Amniotic stem cell (primary cell): ENCODE data around the gene NMNAT2.
"Not testable (repeated sequence)": the region's sequence is repeated elsewhere in the genome, so short reads cannot be mapped to it uniquely, and the experiment has no call there.

Source experiments
- DNase-seq: peaks from one replicate; lab custom pipeline; 2025; lab: John Stamatoyannopoulos, UW

The NMNAT2 gene

GRCh38 chr1:183418696-183419095 lies 516 bp upstream of the NMNAT2 start:
- DNase-seq, result no peak

- no peak for DNase-seq
These were observed 1.1 kb downstream of the NMNAT2 start for GRCh38 chr1:183416850-183417771.

GRCh38 chr1:183414365-183414764 lies 3.8 kb downstream of the NMNAT2 start:
- no peak for DNase-seq

GRCh38 chr1:183411091-183411490 lies 7.1 kb downstream of the NMNAT2 start:
- DNase-seq, result no peak

- no peak for DNase-seq
These were observed 10.2 kb downstream of the NMNAT2 start for GRCh38 chr1:183407961-183408360.

GRCh38 chr1:183407474-183407873 lies 10.7 kb downstream of the NMNAT2 start:
- no peak for DNase-seq

GRCh38 chr1:183404476-183404875 lies 13.7 kb downstream of the NMNAT2 start:
- DNase-seq, result no peak

GRCh38 chr1:183403498-183403897 lies 14.7 kb downstream of the NMNAT2 start:
- no peak for DNase-seq

GRCh38 chr1:183401565-183401964 lies 16.6 kb downstream of the NMNAT2 start:
- not testable (repeated sequence) for DNase-seq

- DNase-seq, result no peak
These were observed 23.7 kb downstream of the NMNAT2 start for GRCh38 chr1:183394435-183394834.

- DNase-seq, result no peak
These were observed 26.3 kb downstream of the NMNAT2 start for GRCh38 chr1:183391863-183392262.

- no peak for DNase-seq
These were observed 27.6 kb downstream of the NMNAT2 start for GRCh38 chr1:183390561-183390960.

GRCh38 chr1:183388735-183389134 lies 29.4 kb downstream of the NMNAT2 start:
- DNase-seq, result no peak

GRCh38 chr1:183385340-183386144 lies 32.6 kb downstream of the NMNAT2 start:
- DNase-seq, result no peak

GRCh38 chr1:183379951-183380350 lies 38.2 kb downstream of the NMNAT2 start:
- DNase-seq, result no peak

GRCh38 chr1:183375381-183375780 lies 42.8 kb downstream of the NMNAT2 start:
- no peak for DNase-seq

- no peak for DNase-seq
These were observed 43.4 kb downstream of the NMNAT2 start for GRCh38 chr1:183374825-183375224.

GRCh38 chr1:183372586-183373230 lies 45.5 kb downstream of the NMNAT2 start:
- no peak for DNase-seq

- no peak for DNase-seq
These were observed 47.7 kb downstream of the NMNAT2 start for GRCh38 chr1:183370399-183371058.

GRCh38 chr1:183368213-183369108 lies 49.7 kb downstream of the NMNAT2 start:
- DNase-seq, result no peak

GRCh38 chr1:183366116-183366515 lies 52.1 kb downstream of the NMNAT2 start:
- no peak for DNase-seq
